A673 (cell line): ENCODE data around the gene KCTD3.

Source experiments
- EZH2 ChIP-seq: fragments of 200-600 bp; sonication (generic); IDR thresholded peaks from 2 replicates; pipeline ENCODE4 v1.6.1; 2017; ENCODE audit warnings: borderline replicate concordance, low read depth, mild to moderate bottlenecking, mixed read lengths, antibody characterized with exemption, low read length; ENCODE audit not compliant: poor library complexity, severe bottlenecking
- TF ChIP-seq, protein P1 (sequence below): fragments of 300-800, 200-600 bp; sonication (generic); conservative IDR thresholded peaks from 2 replicates; pipeline ENCODE4 v1.5.1; 2017; ENCODE audit warnings: low read depth, mild to moderate bottlenecking, antibody characterized with exemption, low read length, moderate library complexity, mixed read lengths

- TF ChIP-seq, protein P1, sequence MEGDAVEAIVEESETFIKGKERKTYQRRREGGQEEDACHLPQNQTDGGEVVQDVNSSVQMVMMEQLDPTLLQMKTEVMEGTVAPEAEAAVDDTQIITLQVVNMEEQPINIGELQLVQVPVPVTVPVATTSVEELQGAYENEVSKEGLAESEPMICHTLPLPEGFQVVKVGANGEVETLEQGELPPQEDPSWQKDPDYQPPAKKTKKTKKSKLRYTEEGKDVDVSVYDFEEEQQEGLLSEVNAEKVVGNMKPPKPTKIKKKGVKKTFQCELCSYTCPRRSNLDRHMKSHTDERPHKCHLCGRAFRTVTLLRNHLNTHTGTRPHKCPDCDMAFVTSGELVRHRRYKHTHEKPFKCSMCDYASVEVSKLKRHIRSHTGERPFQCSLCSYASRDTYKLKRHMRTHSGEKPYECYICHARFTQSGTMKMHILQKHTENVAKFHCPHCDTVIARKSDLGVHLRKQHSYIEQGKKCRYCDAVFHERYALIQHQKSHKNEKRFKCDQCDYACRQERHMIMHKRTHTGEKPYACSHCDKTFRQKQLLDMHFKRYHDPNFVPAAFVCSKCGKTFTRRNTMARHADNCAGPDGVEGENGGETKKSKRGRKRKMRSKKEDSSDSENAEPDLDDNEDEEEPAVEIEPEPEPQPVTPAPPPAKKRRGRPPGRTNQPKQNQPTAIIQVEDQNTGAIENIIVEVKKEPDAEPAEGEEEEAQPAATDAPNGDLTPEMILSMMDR, result no peak
- TF ChIP-seq EZH2, result no peak
Measured at GRCh38 chr1:215599418-215600074, 32.4 kb downstream of the KCTD3 start.
